Activated CD4-positive, alpha-beta T cell treated with anti-CD3 and anti-CD28 coated beads, Interleukin-2, Interleukin-4, amounts not matched to agents 100 ng/mL and 50 ng/mL, durations not matched to agents 16 hours and 8 hours (primary cell): ENCODE data around the gene SLC8A1.

Experiments used
- DNase-seq: peaks from one replicate; pipeline ENCODE4 v3.0.0-alpha.2; 2020; ENCODE audit warnings: low spot score

SLC8A1 gene

DNA sequence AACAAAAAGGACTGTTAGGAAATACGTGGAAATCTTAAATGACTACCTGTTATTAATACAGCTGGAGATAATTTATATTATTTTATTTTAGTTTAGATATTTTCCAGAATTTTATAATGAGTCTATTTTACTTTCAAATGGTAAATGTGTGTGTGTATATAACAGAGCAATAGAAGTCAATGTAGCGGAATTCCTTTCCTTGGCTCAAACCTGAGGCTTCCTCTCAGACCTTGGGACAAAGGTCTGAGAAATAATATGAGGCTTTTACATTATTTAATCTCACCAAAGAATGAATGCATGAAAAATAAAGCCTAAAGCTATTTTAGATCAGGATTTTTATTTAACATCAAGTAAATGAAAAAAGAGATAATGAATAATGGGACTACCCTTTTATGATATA, 65.7 kb downstream of the SLC8A1 start:
- no peak for DNase-seq

- DNase-seq: no peak
Observed at GRCh38 chr2:40384714-40385113, 67.2 kb downstream of the SLC8A1 start.

GRCh38 chr2:40384233-40384632, 67.7 kb downstream of the SLC8A1 start:
- DNase-seq: no peak

GRCh38 chr2:40380721-40381120, 71.2 kb downstream of the SLC8A1 start:
- DNase-seq: no peak

- DNase-seq: no peak
Observed at GRCh38 chr2:40380041-40380440, 71.8 kb downstream of the SLC8A1 start.

DNA sequence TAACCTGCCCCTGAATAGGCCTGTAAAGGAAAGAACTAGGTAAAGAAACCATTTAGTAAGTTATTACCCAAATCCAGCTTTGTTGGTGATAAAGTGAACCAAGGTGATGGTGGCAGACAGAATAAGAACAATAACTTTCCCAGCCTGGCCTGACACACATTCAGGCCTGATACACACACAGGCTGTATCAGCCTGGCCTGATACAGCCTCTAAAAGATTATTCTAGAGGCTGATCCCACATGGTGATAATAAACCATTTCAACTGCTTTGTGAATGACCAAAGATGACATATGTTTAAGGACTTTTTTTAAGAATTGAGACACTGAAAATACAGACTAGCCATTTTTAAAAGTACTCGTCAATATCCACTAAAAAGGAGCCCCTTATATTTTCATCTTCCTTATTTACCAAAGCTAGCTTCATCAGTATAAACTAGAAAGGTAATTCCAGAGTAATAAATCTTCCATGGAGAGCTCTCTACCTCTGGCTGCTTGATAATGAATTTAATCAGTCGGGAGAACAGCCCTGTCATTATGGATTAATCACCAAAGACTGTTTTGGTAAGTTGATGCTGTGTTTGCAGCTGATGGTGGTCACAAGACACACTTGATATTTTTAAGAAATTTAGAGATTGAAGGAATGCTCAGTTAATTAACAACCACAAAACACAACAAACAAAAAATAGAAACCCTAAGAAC, 77.2 kb downstream of the SLC8A1 start:
- no peak for DNase-seq

DNA sequence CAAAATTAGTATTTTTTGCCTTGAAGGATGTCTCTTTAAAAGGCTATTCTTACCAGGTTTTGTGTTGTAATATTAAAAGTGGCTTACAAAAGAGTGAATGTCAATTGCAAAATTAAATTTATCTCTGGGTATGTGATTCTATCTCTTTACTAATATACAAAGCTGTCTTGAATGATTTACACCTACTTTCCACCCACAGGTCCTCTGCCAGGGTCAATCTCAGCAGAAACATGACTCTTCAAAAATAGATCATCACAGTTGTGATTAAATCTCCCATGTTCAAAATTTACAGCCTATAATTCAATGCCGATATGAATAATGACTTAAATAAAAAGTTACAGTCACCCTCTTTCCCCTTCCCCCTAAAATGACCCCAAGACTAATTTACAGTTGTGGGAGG, 78.8 kb downstream of the SLC8A1 start:
- DNase-seq: no peak

- no peak for DNase-seq
Observed at GRCh38 chr2:40372283-40372985, 79.5 kb downstream of the SLC8A1 start.

GRCh38 chr2:40371525-40372282, 80.2 kb downstream of the SLC8A1 start:
- no peak for DNase-seq

DNA sequence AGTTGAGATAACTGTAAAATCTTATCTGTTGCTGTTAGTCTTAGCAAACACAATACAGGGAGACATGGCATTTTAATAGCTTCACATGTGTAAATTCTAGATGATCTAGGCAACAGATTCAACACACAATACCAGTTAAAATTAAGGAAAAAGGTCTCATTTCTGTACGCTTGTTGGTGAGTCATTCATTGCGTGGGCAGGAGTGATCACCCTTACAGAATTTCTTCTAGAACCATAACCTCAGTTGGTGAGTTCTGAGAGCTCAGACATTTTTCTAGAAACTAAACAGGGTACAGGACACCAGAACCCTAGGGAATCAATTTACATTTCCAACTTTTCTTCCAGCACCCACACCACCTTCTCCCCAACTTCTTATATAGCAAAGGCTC, 81.9 kb downstream of the SLC8A1 start:
- no peak for DNase-seq

GRCh38 chr2:40369267-40370006, 82.5 kb downstream of the SLC8A1 start:
- no peak for DNase-seq

DNA sequence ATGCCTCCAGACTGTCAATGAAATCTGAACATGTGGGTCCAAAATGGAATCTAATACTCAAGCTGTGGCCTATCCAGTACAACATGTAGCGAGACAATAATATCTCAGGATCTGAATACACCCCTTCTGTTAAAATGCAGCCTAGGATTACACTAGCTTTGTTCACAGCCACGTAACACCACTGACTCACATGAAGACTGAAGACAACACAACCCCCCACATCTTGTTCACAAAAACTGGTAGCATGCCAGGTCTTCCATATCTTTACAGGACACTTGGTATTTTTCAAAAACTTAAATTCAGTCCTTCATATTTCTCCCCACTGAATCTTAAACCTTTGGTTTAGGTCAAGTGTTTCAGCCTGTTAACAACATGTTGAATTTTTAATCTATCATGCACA, 84.2 kb downstream of the SLC8A1 start:
- DNase-seq: no peak

DNA sequence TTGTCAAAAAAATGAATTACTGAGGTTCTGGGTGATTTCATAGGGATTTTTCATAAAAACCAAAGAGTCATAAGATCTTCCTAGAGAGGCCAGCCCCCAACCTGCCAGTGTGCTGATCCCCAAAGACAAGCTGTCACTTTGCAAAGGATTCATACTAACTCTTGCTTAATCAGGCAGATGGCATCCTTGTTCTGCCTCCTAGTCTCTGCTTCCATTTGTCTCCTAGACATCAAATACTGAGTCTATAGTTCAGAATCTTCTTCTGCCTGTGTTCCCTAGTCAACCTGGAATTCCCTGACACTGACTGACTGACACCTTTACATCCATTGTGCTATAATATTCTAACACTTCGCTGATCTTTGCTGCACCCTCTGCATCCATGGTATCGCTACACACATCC, 84.9 kb downstream of the SLC8A1 start:
- DNase-seq: no peak

- no peak for DNase-seq
Observed at GRCh38 chr2:40364151-40364874, 87.6 kb downstream of the SLC8A1 start.

DNA sequence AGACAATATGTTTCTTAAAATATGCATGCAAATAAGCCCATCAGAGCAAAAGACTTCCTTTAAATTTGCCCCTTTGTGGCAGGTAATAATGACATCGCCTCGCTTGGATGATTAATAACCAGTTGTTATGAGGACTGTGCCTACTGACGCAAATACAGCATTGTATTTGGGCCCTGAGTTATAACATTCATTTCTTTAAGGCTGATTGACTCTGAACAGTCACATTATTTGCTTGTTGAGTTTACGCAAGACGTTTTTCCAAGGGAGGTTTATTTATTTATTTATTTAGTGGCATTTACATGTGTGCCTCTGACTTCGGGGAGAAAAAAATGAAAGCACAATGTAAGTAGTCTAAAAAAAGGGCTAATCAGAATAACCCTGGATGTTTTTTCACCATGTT, 88.3 kb downstream of the SLC8A1 start:
- DNase-seq: no peak

- DNase-seq: no peak
Observed at GRCh38 chr2:40363231-40363630, 88.7 kb downstream of the SLC8A1 start.

DNA sequence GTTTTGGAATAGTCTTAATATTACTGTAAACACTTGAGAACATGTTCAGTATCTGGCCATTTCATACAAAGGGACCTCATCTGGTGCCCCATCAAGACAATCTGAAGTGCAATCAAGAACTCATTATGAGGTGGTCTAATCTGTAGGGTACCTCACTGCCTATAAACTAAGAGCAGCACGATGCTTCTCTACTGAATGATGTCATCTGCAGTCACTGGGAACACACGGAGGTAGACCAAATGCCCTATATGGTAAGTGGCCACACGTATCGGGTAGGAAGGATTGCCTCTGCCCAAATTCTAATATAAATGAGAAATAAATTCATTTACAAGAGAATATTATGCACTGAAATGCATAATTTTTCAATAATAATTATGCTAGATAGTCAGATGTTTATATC, 90.4 kb downstream of the SLC8A1 start:
- DNase-seq: no peak

GRCh38 chr2:40360652-40361051, 91.2 kb downstream of the SLC8A1 start:
- no peak for DNase-seq

DNA sequence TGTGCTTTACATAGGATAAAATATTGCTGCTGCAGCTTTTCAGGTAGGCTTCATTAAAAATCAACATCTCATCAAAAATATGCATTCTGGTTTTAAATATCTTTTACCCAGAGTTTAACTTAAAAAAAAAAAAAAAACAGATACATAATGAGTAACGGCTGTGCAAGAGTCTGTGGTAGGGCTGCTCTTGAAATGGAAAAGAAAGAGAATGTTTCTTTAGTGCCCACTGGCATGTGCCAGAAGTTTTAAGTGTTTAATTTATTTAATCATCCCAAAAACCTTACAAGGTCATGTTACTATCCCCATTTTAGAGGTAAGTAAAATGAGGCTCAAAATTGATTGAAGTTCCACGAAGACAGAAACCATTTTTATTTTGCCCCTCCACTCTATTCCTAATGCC, 92.1 kb downstream of the SLC8A1 start:
- no peak for DNase-seq

GRCh38 chr2:40358783-40359182, 93.1 kb downstream of the SLC8A1 start:
- DNase-seq: no peak

DNA sequence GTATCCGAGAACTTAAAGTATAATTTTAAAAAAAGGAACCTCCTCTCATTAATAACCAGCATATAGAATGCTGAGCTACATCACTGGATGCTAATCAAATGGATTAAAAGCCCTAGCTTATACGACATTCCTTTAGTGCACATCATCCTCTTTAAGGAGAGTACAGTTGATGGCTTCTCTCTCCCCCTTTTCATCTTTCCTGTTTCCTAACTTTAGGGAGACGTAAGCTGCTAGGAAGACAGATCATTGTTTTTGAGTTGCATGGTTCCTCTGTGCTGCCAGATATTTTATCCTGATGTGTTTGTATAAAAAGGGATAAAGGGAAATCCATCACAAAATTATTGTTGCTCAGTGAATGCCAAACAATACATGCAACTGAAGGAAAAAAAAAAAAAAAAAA, 94.2 kb downstream of the SLC8A1 start:
- no peak for DNase-seq

DNA sequence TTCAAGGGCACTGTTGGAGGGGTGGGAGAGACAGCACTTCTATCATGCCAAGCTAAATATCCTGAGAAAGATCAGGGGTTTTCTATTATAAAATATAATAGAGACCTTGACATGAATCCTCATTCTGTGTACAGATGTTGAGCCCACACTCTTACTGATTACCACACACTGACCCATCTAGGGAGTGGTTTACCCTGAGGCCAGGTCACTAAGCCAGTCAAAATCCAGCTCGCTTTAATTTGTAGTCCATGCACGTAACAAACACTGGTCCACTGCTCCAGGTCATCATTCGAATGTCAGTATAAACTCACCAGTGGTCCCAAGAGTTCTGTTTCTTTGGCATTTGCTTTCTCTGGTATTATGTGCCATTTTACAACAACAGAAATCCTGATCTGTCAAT, 96.4 kb downstream of the SLC8A1 start:
- DNase-seq: no peak
